HG03558 (cell line): ENCODE measurements around the gene AKAIN1.
A peak's percentile ranks its signal among the peaks of the same experiment; 100 is the strongest.

Experiments
- ATAC-seq: cut with Tn5 transposase; IDR thresholded peaks from one replicate; pipeline ENCODE4 v1.9.1; 2021; ENCODE audit warnings: moderate number of reproducible peaks; ENCODE audit not compliant: unreplicated experiment; ENCODE audit errors: extremely low read depth

Gene AKAIN1, protein sequence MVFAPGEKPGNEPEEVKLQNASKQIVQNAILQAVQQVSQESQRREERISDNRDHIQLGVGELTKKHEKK

DNA sequence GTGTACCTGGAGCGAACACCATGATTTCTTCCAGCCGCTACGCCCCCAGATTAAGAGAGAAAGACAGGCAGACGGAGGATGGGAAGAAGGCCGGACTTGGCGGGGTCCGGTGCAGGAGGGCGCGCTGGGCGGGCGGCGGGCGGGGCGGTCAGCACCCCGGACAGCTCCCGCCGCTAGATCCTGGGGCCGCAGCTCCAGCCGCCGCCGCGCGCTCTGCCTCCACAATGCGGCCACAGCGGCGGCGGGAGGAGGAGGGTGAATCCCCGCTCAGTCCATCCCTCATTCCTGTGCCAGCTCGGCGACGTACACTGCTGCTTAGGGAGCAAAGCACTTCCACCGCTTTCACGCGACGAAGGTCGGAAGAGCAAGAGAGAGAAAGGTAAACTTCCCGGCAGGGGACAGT, at the start of gene AKAIN1:
Gene AKAIN1 (minus strand): TSS at position 226 of the 403 bp plus-strand sequence. CDS start 204 bp downstream, at position 22.
- no peak for ATAC-seq

DNA sequence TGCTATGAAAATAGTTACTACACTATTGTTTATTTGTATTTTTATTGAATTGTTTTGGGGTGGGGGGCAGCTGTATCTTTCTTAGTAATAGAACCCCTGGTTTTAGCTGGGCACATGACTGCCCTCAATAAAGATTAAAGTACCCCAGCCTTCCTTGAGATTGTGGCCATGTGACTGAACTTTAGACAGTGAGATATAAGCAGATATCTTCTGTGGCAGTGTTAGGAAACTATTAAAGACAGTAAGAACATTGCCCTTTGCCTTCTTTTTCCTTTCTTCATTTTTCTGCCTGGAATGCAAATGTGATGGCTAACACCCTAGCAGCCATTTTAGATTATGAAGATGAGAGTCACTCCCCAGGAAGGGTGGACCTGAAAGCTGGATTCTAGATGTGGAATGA, 47.9 kb upstream of the AKAIN1 start:
- ATAC-seq, result no peak

DNA sequence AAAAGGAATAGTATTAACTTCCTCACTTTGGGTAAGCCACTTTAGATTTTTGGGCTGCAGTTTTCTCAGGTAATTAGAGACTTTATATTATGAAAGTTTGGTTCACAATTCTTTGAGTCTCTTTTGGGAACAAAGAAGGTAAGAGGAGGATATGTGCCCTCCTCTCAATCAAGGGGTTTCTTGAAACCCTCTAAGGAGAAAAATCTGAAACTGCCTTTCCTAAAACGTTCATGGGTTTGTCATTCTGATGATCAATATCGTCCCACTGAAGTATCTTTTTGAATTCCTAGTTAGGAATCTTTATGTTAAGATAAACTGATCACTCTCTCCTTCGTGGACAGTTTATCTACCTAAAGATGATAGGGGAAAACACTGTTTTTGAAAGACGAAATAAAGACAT, 42.4 kb upstream of the AKAIN1 start:
- no peak for ATAC-seq

DNA sequence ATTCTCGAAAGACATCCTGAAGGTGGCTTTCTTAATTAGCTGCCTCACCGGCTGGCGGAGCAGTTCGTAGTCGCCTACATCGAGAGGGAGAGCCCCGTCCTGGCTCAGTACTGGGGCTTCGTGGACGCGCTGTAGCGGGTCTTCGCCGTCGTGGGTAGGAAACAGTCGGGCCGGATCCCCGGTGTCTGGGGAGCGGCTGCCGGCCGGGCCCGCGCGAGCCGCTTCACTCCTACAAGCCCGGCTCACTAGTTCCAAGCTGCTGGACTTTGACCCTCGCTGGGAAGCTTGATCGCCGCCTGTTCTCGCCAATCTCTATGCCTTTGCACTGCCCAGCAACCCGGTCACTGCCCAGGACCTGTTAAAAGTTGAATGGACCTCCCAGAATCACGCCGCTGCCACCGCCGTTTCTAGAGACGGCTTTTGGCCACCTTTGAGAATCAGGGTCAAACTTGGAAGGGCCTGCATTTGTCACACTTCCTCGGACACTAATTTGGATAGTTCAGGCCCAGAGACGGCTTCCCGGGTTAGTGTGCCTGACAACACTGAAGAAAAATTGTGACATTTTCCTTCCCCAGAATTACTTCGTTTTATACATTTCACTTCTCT, 41.4 kb upstream of the AKAIN1 start:
- no peak for ATAC-seq

DNA sequence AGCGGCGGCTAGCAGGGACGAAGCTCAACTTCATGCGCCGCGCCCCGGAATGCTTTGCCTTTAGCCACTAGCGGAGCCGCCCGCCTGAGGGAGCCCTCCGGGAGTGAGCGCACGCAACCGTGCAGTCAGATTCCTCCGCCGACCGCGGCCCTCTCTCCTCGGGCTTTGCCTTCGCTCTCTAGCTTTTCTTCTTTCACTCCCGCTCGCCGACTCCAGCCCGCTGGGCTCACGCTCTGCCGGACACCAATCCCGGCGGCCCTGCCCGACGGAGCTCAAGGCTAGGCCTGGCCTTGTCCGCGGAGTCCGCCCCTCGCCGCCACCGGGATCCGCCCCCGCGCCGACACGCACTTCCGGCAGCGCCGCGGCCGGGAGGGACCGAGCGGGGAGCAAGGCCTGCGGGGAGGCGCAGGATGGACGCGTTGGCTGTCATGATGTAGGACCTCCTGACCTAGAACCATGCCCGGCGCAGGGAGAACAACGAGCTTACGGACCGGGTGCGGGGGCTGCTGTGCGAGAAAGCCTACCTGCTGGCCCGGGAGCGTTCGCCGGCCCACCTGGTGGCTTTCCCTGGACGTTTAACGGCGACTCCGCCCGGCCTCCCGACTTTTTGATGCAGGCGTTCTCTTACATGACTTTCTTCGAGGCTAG, 40.8 kb upstream of the AKAIN1 start:
- peak; percentile 84 for ATAC-seq

DNA sequence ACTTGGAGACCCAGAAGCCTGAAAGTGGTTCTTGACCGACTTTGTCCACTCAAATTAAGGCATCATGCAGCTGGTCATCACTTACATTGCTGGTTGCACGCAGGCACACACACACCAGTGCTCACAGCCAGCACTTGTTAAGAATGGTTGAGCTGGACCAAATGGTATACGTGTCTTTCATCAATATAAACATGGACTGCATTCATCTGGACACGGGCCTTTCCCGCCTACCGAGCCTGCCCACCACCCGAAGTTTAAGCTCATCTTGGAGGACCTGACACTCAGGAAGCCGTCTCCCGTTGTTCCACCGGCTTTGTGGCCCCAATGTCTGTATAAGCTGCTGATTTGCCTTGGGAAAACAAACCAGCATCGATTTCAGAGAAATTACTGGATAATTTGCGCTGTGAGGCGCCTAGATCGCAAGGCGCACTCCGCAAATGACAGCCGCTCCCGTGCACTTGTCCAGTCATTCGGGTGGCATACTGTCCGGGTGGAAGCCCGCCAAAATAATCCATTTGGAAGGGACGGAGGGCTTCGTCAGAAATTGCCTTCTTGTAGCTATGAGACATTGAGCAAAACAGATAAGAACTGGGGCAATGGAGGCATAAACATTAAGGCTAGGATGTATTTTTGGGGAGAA, 40.1 kb upstream of the AKAIN1 start:
- ATAC-seq, result peak; percentile 17

DNA sequence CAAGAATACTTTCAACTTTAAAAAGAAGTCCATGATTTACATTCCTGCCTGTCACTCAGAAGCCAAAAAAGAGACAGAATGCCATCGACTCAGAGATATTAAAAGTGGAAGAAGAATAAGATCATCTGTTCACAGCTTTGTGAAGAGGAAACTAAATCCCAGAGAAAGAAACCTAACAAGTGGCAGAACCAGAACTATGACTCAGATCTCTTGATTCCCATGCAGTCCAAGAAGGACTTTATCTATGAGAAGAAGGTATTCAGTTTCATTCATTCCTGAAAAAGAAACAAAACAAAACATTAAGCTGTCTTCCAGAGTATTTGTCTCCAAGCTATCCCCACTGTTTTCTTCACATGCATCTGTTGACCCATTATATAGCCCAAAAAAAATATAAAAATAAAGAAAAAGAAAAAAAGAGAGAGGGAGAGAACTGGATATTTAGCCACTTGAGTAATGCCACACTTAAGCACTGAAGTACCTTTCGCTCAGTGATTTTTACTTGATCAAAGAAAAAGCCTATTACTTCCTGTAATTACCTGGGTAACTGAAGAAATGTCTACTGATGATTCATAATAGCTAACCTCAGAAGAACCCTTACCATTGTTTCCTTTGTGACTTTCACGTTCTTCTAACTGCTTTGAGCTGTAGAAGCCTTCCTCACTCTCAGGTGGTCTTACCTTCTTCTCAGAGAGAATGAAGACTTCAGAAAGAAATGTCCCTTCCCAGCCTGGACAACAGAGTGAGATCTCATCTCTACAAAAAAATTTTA, 17.7 kb upstream of the AKAIN1 start:
- ATAC-seq, result no peak

DNA sequence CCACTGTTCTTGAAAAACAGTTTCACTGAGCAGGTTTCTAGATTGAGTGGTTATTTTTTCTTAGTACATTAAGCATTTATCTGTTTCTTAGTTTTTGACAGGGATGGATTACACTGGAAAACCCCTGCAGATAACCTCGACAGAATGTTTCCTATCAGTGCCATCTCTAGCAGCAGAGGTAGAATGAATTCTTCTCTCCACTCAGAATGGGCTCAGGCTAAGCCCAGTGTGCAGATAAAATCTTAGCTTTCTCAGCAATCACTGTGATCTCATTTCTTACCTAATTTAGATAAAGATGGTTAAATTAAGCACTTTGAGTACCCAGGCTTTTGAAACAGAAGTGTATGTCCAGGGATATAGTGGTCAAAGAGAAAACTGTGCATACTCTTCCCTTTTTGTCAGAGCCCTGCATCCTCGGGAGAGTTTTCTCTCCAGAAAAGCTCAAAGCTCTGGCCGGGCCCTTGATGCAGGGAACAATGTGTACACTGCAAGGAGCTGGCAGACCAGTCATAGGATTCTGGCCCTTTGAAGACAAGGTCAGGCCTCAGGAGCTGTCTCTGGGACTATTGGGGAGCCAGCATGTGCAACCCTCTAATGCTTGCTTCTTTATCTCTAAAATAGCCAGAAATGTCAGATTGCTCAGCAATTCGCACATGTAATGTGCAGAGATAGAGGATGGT, 10.6 kb upstream of the AKAIN1 start:
- ATAC-seq, result no peak

DNA sequence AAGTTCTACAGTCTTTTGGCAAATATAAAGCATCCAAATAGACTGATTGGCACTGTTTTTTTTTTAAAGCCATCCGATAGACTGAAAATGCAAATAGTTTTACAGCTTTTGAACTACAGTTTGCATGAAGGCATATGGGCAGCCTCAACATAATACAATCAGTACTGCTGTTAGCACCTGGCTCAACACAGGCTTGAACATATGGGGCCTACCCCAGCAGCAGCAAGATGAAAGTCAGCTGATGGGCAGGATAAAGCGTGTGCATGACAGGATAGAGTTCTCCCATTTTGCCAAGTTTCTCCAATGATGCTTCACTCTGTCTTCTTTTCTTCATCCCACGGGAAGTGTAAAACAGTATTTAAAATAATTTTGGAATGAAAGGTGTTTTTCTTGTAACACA, 1.3 kb upstream of the AKAIN1 start:
- ATAC-seq, result no peak

DNA sequence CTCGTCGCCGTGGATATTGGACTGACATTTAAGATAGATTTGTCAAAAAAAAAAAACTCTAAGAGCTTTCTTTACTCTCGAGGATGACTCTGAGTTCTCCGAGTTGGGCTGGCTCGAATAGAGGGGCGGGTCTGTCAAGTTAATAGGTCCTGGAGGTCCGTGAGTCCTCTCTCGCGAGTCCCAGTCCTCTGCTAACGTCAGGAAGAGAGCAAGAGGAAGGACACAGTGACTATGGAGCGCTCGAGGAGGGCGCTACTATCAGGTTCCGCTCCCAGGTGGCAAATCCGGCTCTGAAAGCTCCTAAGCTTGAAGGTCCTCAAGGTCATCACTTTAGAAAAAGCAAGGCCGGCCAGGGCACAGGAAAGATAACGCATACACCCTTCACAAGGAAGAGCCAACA, 404 bp upstream of the AKAIN1 start:
- no peak for ATAC-seq

DNA sequence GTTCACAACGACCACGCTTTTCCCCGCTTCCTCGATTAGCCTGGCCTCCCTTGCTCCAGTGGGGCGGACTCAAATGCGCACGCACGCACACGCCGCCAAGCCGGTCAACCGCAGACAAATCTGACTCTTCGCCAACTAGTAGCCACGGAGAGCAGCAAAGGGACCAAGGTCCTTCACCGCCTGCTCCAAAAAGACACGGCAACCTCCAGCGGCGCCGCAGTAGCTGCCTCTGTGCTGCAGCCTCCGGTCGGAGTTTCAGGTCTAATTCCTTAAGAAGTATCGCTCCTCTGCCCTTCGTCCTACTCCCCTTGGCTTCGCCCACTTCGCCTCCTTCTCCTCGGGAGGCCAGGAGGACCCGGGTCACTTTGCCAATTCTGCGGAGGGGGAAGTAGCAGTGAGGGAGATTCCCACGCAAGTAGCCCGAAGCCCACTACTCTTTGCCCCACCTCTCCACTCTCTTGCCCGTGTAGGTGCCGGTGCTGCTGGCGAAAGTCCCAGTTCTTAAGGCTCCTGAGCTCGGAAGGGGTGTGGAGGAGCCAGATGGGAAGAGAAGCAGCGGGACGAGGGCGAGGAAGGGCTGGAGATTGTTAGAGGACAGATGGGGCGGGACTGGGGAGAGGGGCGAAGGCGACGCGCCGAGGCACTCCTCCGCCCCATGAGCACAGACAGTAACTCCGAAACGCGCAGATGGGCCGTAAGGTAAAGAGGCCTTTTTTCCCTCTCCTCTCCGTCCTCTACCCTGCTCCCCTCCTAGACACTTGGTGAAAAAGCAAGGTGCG, 615 bp downstream of the AKAIN1 start:
- no peak for ATAC-seq

DNA sequence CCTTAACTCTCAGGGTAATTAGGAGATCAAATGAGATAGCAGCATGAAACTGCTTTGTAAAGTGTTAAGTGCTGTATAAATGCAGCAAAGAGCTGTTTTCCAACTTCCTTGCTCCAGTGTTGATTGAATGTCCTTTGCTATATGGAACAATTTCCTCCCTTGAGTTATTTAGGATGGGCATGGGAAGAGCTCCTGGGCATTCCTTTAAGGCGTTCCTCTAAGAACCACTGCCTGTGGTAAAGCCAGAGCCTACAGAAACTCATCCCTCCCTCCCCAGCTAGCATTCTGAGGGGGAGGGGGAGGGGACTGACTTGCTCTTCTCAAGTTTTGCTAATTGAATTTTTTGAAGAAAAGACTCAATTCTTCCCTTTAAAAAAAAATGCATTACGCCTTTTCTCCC, 1.4 kb downstream of the AKAIN1 start:
- no peak for ATAC-seq

DNA sequence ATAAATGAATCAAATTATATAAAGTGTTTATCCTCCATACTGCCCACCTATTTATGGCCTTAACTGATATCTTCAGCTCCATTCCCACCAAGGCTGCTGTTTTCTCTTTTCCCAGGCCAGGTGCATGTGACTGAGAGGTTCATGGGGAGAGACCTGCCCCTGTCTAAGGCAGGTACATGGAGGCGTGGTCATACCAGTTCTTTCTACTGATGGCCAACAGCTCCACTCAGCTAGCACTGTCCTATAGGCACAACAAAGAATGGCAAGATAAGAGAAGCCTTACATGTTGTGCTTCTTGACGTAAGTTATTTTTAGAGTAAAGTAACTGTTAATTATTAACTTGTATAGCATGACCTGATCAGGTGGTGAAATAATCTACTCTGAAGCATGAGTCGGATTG, 16.8 kb downstream of the AKAIN1 start:
- ATAC-seq, result no peak

DNA sequence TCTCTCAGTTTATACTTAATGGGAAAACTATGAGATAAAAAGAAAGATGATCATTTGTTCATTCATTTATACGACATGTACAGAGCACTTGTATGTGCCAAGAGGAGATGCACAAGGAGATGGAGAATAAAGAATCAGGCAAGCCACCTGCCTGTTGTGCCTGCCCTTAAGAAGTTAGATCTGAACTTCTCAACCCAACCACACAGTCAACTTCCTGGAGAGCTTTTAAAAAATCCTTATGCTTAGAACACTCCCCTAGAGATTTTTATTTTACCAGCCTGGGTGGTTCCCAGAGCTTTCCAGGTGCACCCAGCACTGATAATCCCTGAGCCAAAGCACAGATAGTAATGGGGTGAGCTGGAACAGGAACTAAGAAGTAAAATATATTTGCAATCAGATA, 18.5 kb downstream of the AKAIN1 start:
- ATAC-seq, result no peak

DNA sequence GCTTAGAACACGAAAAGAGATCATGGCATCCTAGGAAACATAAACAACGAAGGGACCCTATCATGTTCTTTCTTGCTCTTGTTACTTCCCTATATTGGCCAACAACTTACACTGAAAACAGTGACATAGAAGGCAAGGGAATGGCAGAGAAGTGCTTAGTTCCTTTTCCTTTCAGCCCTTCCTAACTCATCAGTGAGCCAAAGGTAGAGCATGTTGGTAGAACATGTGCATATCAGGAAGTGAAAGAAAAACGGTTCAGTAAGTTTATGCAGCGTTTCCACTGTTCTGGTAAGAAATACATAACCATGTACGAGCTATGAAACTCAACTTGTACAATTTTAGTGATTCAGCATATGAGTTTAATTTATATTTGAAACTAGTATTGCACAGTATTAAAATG, 21.7 kb downstream of the AKAIN1 start:
- peak; percentile 84 for ATAC-seq

DNA sequence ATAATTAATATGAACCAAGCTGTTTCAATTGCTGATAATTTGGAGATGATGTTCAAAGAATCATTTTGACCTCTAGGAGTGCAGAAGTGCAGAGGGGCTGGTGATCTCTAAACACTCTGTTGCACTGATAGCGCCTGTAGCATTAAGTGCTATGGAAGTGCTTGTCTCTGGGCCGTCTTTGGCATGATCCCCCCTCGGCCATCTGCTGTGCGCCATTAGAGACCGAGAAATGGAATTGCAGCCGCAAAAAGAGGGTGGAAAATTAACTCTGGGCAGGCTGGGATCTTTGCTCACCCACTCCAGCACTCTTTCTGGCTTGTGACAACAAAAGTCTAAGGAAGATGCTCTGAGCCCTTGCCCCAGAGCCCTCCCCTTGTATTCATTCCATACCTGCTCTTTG, 23.4 kb downstream of the AKAIN1 start:
- no peak for ATAC-seq

DNA sequence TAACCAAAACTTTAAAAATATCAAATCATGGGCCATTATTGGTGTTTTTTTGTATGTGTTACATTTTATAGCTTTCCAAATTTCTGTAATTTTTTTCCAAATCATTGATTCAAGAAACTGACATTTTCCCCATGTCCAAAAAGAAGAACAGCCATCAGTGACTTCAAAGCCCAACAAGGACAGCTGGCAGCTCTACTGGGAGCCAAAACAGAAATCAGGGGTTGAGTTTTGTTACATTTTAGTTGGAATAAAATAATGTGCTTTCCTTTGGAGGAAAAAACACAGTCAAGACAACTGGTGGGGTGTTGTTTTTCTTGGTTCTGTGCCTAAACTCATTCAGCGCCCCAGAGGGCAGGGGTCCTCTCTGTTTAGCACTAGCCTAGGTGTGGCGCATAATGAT, 23.8 kb downstream of the AKAIN1 start:
- ATAC-seq, result no peak

DNA sequence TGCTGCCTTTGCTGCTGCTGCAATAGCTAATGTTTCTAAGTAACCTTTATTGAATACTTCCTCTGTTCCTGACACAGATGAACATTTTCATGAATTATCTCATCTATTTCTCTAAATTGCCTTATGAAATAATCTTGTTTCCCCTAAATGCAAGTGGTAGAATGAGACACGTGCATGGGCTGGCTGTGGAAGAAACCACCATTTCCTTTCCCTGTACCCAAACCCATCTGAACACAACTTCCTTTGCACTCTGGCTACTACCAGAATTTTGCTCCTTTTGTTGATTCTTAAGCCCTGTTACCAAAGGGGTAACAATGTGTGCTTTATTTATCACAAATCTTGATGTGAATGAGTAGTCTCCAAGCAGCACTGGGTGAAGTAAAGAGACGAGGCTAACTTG, 29.2 kb downstream of the AKAIN1 start:
- ATAC-seq, result no peak

DNA sequence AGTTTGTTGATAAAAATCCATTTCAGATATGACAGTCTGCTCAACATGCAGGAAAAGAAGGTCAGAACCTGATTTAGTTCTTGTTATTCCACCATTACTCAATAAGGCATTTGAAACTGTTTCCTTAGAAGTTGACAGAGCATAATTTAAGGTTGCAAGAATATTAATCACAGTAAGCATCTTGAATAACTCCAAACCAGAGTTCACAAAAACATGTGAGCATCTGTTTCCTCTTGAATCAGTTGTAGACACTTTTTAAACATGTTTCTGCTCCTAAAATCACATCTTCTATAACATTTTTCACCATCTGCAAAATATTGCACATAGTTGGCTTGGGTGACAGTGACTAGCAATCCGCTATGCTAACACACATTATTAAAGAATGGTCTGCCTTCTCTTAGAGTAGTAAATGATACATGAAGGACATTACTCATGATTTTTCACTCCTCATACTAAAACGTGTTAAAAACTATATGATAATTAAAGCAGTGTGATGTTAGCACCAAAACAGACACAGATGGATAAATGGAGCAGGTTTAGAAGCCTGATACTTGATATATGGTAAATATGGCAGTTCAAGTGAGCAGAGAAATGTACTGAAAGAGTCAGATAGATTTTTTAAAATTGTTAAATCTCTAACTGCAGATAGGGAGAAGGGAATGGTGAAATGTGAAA, 30.3 kb downstream of the AKAIN1 start:
- no peak for ATAC-seq
